HG02610 (cell line): ENCODE measurements around the gene KCNMA1.

Source experiments
- ATAC-seq: cut with Tn5 transposase; IDR thresholded peaks from one replicate; pipeline ENCODE4 v1.9.1; 2021; ENCODE audit warnings: mild to moderate bottlenecking, moderate library complexity; ENCODE audit not compliant: unreplicated experiment

Gene KCNMA1

DNA sequence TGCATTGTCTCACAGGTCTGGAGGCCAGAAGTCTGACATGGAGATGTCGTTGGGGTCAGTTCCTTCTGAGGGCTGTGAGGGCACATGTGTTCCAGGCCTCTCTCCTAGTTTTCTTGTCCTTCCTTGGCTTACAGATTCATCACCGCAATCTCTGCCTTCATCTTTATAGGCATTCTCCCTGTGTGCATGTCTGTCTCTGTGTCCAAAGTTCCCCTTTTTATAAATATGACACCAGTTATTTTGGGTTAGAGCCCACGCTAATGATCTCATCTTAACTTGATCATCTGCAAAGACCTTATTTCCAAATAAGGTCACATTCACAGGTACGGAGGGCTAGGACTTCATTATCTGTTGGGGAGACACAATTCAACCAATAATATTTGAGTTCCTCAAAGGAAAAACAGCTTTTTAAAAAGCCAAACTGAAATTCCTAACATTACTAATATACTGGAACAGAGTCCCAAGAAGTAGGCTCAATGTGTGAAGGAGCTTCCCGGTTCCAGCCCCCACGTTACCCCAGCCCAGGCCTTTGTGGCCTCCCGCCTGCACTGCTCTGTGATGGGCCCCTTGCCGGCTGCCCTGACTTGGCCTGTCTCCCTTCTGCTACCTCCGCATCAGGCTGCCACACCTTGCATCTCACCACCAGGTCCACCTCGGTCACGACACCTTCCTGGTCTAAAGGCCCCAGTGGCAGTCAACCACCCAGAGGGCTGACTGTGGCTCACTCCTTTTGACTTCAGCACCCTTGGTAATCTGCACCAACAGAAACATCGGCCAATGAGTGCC lies 142.7 kb downstream of the KCNMA1 start:
- no peak for ATAC-seq

DNA sequence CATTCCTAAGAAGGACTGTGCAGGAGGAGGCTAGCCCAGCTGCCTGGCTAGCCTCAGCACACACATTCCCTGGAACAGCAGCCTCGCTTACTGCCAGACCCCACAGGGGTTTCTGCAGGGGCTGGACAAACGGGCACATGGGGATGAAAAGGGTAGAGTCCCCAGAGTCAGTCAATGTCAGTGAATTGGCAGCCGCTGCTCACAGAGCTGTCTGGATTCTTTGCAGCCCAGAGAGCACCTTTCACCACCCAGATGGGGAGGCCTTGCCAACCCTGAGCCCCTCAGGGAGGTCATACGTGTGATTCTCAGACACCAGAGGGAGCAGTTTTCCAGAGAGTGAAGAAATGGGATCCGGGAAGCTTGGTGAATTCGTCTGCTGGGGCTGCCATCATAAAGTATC lies 143.3 kb downstream of the KCNMA1 start:
- ATAC-seq: no peak

GRCh38 chr10:77493851-77494261 lies 143.8 kb downstream of the KCNMA1 start:
- peak; percentile 45 for ATAC-seq

DNA sequence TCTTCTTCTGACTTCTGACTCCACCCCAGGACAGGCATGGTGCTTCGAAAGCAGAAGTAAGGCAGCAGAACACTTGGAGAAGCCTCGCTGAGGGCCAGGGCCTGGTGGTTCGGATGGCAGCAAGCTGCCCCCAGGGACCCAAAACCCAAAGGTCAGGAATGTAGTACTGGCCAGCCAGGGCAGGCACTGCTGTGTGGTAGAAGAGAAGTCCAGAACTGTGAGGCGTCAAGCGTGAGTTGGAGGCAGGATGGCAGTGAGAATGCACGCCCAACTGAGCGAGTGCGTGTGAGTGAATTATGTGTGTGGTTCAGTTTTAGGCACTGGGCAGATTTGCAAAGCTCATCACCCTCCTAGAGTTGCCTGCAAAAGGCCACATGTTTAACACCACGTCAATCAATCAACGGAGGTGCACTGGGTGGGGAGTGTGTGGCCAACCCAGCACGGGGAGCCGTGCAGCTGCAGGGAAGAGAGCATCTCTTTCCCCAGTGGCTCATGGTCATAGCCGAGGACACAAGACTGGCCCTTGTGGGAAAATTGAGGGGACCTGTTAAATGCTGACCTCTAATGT lies 144.3 kb downstream of the KCNMA1 start:
- ATAC-seq: peak; percentile 12

DNA sequence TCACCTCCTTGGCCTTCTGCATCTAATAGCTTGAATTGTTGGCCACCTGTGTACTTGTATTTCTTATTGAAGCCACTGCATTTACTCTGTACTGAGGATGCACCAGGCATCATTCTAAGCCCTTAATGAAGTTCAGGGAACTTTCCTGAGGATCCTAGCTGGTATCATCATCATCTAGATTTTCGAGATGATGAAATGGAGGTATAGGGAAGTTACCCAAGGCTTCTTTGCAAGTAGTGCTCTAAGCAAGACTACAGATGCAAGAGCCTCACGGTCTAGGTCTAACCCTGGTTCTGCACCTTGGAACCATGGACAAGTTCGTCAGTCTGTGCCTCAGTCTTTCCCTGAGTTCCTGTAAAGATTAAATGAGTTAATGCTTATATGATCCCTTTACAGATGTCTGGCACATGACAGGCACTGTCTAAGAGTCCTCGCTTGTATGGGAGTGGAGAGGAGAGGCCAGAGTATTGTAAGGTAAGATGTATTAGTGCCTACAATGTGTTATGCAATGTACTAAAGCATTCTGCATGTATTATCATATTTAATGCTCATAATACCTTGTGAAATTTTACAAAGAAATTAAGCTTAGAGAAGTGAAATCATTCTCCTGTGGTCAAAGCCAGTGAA lies 145.1 kb downstream of the KCNMA1 start:
- ATAC-seq: no peak

DNA sequence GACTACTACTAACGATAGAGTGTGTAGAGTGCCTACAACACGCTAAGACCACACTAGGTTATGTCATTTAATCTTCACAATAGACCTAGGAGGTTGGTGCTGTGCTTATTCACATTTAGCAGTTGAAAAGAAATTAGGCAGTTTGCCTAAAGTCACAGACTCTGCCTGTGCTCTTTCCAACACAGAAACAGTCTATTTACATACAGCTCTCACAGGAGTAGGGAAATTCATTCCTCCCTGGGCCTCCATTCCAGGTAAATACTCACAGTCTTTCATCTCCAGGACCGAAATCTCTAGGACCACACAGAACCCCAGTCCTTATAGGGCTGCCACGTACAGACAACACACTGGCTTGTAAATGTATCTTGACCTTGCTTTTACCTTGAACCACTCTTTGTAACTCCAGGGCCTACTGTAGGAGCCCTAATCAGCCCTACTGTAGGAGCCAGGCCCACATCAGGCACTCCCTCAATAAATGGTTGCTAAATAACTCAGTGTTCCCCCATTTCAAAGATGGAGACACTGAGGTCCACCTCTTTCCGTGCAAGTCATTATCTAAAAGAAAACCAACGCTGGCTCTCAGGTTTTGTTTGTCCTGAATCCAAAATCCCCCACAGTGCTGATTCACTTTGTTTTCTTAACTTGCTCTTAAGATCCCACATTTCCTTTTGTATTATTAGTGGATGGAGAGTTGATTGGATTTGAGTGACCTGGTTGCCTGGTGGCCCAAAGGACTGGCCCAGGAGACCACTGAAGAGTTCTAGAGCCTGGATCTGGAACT lies 146.9 kb downstream of the KCNMA1 start:
- ATAC-seq: no peak

GRCh38 chr10:77486517-77486916 lies 151.1 kb downstream of the KCNMA1 start:
- ATAC-seq: no peak

GRCh38 chr10:77485847-77486246 lies 151.8 kb downstream of the KCNMA1 start:
- no peak for ATAC-seq

GRCh38 chr10:77482072-77482471 lies 155.5 kb downstream of the KCNMA1 start:
- ATAC-seq: no peak

- ATAC-seq: no peak
These were observed 158.0 kb downstream of the KCNMA1 start for GRCh38 chr10:77479586-77479985.

DNA sequence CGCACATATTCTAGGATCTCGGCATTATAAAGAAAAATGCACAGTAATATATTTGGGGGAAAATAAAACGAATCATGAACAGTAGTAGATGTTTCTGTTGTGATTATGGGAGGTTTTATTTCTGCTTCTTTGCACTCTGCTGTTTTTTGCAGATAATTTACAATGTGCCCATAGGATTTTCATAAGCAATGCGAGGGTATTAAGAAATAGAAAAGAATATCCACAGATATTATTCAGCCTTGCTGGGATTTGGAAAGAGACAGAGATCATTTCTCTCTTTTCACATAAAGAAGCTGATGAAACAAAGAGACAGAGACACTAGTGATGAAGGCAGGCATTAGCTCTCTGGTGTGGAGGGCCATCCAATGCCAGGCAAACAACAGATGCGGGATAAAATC lies 158.6 kb downstream of the KCNMA1 start:
- ATAC-seq: no peak

DNA sequence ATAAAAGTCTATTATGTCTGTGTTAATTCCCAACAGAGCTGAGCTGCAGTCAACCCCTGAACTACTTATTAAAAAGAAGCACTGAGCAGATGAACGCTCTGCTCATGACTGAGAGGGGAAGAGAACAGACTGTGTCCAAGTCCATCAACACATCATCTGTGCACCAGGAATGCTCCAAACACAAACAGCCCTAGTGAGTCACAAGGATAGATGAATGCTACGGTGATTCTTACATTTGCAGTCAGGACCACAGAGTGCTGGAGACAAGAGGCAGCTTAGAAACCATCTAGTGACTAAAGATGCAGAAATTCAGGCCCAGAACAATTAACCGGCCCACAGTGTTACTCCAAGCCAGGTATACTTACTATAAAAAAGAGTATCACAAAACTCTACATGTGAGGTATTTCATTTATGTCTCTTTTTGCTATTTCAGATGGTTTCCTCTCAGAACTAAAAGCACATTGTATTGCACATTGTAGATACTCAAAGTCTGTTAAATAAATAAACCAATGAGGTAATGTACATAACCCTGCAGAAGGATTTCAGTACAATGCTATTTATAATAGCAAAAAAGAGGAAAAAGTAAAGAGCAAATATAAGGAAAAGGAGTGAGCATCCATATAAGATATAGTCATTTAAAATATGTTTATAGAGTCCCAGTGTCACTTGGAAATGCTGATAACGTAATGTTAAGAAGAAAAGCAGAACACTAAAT lies 159.2 kb downstream of the KCNMA1 start:
- no peak for ATAC-seq

- no peak for ATAC-seq
These were observed 162.1 kb downstream of the KCNMA1 start for GRCh38 chr10:77475522-77475921.

- ATAC-seq: no peak
These were observed 162.7 kb downstream of the KCNMA1 start for GRCh38 chr10:77474939-77475338.

- ATAC-seq: no peak
These were observed 163.2 kb downstream of the KCNMA1 start for GRCh38 chr10:77474386-77474785.

DNA sequence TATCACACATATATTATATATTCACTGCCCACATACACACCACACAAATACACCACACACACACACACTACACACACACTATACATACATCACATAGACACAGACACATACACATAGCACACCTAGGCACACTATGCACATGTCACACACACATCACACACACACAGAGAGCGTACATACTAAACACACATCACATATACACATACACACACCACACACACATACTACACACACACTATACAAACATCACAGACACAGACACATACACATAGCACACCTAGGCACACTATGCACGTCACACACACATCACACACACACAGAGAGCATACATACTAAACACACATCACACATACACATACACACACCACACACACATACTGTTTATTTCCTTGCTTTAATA lies 165.5 kb downstream of the KCNMA1 start:
- no peak for ATAC-seq

- no peak for ATAC-seq
These were observed 166.5 kb downstream of the KCNMA1 start for GRCh38 chr10:77471069-77471536.

DNA sequence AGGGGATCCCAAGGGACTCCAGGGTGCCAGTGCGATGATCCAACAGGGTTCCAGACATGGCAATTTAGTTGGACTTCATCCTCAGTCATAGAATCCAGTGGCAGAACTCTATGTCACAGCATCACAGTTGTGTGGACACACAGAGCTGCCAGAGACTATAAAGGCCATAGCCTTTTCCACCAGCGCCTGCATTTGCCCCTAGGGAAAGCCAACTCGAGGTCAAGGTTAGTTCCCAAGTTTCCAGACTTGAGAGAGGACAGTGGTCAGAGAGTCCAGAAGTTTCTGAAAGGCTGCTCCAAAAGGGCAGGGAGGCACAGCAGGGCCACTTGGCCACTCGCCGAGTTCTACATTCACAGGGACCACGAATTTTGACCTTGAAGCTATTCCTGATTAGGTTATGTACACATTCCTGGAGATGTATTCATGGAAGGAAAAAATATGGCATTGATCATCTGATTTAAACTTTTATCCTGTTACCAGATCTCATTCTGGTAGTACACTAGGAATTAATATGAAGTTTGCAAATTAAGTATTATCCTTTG lies 170.1 kb downstream of the KCNMA1 start:
- ATAC-seq: no peak

DNA sequence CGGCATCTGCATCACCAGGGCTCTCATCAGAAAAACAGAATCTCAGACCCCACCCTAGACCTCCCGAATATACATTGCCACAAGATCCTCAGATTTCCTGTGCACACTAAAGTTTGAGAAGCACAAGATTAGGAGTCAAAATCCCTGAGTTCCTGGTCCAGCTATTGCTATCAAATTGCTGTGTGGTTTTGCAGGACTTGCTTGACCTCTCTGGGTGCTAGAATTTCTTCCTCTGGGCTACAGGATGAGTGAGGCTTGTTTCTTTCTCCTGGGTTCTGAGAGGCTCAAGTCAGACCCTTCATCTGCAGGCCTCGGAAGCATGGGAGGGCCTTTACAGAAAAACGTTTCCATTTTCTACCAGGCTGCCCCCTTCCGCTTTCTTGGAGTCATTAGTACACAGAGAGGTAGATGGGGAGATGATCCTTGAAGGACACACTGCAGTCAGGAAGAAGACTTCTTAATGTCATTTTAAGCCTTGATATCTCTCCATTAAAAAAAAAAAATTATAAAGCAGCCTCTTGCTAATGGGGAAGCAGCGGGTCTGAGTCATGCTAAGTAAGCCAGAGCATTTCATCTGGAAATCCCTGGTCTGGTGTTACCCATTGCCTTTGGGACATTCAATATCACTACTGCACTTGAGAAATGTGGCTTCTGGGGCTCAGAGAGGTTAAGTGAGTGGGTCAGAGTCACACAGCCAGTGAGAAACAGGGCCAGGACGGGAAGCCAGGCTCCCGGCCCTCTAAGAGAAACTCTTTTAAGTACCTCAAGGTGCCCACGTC lies 173.5 kb downstream of the KCNMA1 start:
- no peak for ATAC-seq

GRCh38 chr10:77463499-77463898 lies 174.1 kb downstream of the KCNMA1 start:
- ATAC-seq: no peak
